ENCODE measurements around the gene SPON1.

DNA sequence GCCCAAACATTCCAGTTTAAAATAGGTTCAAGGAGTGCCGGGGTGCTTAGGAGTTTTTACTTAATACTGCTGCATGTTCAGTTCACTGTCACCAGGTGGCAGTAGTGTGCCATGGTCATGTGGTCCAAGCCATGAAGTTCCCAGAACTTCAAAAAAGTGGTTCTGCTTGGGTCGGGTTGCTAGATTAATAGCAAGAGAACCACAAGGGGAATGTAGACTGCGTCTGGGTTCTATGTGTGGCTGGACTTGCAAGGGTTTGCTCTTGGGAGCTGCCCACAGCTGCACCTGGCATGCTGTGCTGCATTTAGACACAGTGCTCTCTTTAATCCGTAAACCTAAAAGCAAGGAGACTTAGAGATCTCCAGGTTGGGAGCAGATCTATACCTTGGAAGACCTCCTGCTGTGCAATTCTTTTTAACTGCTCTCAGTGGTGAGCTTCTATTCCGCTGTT is 6.5 kb upstream of the SPON1 start:
- TF ChIP-seq EZH2 (IDR thresholded peaks at IDR 0.05; ENCODE audit: insufficient read depth, poor library complexity, severe bottlenecking) (no peak), EZH2phosphoT487 (IDR thresholded peaks at IDR 0.05; ENCODE audit: insufficient read depth, low read depth) (no peak)

Data from GM23248 (cell line).